ENCODE data around the gene ELSPBP1.

- TF ChIP-seq EZH2 (IDR thresholded peaks at IDR 0.05), result no peak
- peak; percentile 21; the same call in 1 of the 2 replicates for TF ChIP-seq POLR2AphosphoS5 (IDR thresholded peaks at IDR 0.05; ENCODE audit: borderline replicate concordance, low read depth, low read length)
These were observed at the start of gene ELSPBP1 for GRCh38 chr19:47994209-47994802.

All from SK-N-MC (cell line).